IPS DF 6.9 (cell line): ENCODE measurements around the gene FGF12.
"Not testable (repeated sequence)": the region's sequence is repeated elsewhere in the genome, so short reads cannot be mapped to it uniquely, and the experiment has no call there.

Experiments
- DNase-seq: peaks from one replicate; pipeline ENCODE4 v3.0.0-alpha.2; 2013; ENCODE audit warnings: low read depth, low spot score
- H3K27ac ChIP-seq: one replicate; pipeline ENCODE4 v1.5.1; 2013; ENCODE audit warnings: low read length, control low read depth
- H3K27me3 ChIP-seq: 2 replicates; pipeline ENCODE4 v1.6.1; 2013; ENCODE audit warnings: mild to moderate bottlenecking, low read length; ENCODE audit not compliant: control insufficient read depth, insufficient read depth
- H3K36me3 ChIP-seq: 2 replicates; pipeline ENCODE4 v1.6.1; 2013; ENCODE audit warnings: low read length; ENCODE audit not compliant: control insufficient read depth, insufficient read depth
- H3K4me1 ChIP-seq: 2 replicates; pipeline ENCODE4 v1.6.1; 2013; ENCODE audit warnings: low read length; ENCODE audit not compliant: control insufficient read depth, insufficient read depth
- H3K4me3 ChIP-seq: 2 replicates; pipeline ENCODE4 v1.5.1; 2013; ENCODE audit warnings: mild to moderate bottlenecking, low read length
- H3K9me3 ChIP-seq: 2 replicates; pipeline ENCODE4 v1.6.1; 2013; ENCODE audit warnings: low read length, inconsistent platforms; ENCODE audit not compliant: control insufficient read depth, insufficient read depth
- WGBS: extraction: QIAGEN DNeasy Blood & Tissue Kit; methylation state at CpG from one replicate; pipeline ENCODE4 v1.1.7; 2013; ENCODE audit warnings: mixed read lengths, missing lambda C conversion rate; ENCODE audit not compliant: insufficient read length, insufficient coverage; 5-methylcytosine and 5-hydroxymethylcytosine counted together

The FGF12 gene

DNA sequence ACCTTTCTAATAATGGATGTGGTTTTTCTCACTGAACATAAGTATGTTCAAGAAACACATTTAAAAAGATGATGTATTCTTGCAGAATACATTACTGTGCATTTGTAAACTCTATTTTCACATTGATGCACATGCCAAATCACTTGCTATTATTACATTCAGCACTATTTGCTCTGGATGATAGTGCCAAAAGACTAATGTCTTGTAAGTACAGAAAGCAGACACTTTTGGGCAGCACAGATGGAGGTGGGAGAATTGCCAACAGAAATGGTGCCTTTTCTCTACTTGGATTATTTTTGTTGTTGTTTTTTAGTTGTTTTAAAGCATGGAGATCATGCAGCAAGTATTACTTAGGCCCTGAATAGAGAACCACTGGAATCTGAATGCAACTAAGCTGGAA lies 10.2 kb upstream of the FGF12 start:
- H3K4me1 ChIP-seq: peaks cover 2% of the 10 kb centered on the region; the same call in 1 of the 2 replicates

DNA sequence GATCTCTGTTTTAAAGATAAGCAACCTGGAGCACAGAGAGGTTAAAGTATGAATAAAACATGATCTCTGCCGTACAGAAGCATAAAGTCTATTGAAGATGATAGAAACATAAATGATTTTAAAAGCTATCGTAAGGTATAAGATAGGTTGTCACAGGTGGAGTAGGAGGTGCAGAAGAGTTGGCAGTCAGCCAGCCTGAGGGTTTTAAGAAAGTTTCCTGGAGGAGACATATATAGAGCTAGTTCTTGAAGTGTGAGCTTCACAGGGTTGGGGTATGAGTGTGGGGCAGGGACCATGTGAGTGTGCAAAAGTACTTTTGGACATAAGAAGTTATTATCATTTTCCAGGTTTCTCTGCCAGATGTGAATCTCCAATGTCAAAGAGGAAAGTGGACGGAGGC lies 3.9 kb upstream of the FGF12 start:
- H3K4me1 ChIP-seq: no peaks in the 10 kb centered on the region
- no peak overlapping the region for H3K27ac ChIP-seq
- H3K4me3 ChIP-seq: no peak overlapping the region
- H3K27me3 ChIP-seq: no peaks in the 10 kb centered on the region
- no peaks in the 10 kb centered on the region for H3K9me3 ChIP-seq
- no CpG with 5 or more reads among the region's 3 CpGs for WGBS
- DNase-seq: no peak
- no peaks in the 10 kb centered on the region for H3K36me3 ChIP-seq

More for the DNA sequence above, 10.2 kb upstream of the FGF12 start:
- Histone ChIP-seq H3K36me3 (no peaks in the 10 kb centered on the region), H3K4me3 (no peak overlapping the region), H3K27ac (no peak overlapping the region), H3K9me3 (no peaks in the 10 kb centered on the region), H3K27me3 (no peaks in the 10 kb centered on the region)
- DNase-seq: no peak

DNA sequence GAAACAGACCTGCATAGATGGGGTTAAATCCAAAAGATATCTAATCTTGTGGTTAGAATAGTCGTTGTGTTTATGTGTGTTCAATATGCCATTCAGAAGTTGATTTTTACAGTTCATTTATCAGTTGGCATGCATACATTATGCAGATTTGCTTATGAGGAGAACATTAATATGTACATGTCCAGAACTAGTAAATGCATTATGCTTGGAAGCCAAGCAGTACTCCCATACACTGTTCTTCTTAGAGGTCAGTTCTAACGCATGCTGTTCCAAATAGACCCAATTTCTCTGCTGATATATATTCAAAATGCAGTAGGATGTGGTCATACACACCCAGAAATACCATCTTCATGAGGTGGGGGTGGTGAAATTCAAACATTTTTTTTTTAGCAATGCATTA lies 956 bp downstream of the FGF12 start:
- Histone ChIP-seq H3K9me3 (no peaks in the 10 kb centered on the region), H3K4me3 (no peak overlapping the region), H3K27ac (no peak overlapping the region), H3K27me3 (no peaks in the 10 kb centered on the region), H3K4me1 (no peaks in the 10 kb centered on the region), H3K36me3 (no peaks in the 10 kb centered on the region)
- DNase-seq: no peak
- WGBS: no CpG with 5 or more reads among the region's 2 CpGs

DNA sequence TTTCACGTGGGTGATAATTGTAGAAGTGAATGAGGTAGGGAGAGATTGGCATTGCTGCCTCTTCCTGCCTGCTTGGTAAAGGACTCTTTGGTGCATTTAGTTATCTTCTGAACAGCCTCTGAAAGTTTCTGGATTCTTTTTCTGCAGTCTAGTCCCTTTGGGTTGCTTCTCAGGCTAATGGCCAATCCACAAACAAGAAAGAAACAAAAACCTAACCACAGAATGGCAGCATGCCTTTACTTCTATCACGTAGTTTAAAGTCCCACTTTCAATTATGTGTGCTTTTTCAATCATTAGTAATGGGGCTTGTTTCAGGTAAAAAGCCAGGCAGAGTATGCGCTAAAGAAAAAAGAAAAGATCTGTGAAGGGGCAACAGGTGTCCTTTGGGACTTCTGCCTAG lies 7.4 kb downstream of the FGF12 start:
- Histone ChIP-seq H3K36me3 (no peaks in the 10 kb centered on the region), H3K4me3 (no peak overlapping the region), H3K9me3 (no peaks in the 10 kb centered on the region), H3K27ac (no peak overlapping the region), H3K4me1 (no peaks in the 10 kb centered on the region; the same call in 1 of the 2 replicates), H3K27me3 (no peaks in the 10 kb centered on the region)
- WGBS: no CpG with 5 or more reads among the region's 3 CpGs
- no peak for DNase-seq

DNA sequence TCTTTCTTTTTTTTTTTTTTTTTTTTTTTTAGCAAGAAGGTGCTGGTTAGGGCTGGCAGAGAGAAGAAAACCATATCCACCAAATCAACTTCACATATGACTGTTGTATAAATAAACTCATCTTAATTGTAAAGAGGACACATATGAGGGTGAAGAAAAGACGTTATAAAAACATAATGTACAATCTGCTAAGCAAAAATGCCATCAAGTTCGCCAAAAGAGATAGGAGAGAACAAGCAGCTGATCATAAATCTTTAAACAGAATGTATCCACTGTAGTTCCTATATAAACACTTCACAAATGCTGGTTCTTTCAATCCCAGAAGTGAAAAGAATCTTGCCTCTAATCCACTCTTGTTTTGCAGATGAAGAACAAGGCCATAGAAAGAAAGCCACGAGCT lies 9.2 kb downstream of the FGF12 start:
- no peak overlapping the region for H3K27ac ChIP-seq
- H3K36me3 ChIP-seq: no peaks in the 10 kb centered on the region
- H3K4me1 ChIP-seq: no peaks in the 10 kb centered on the region; the same call in 1 of the 2 replicates
- no peaks in the 10 kb centered on the region for H3K27me3 ChIP-seq
- DNase-seq: no peak
- H3K9me3 ChIP-seq: no peaks in the 10 kb centered on the region
- H3K4me3 ChIP-seq: no peak overlapping the region
- no CpG with 5 or more reads among the region's 3 CpGs for WGBS

DNA sequence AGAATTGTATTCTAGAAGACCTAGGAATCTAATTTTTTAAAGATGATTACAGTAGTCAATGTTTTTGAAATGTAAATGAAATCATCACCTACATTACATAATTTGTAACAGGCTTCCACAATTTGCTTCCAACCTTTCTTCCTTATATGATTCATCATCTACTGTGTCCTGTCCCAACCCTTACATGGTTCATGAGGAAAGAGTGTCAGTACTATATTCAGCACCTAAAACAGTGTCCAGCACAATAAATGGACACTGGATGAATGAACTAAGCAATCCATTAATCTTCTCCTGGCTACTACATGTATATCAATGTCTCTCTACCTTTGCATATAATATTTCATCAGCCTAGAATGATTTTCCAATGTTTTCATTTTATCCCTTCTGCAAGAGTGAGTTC lies 12.2 kb downstream of the FGF12 start:
- Histone ChIP-seq H3K9me3 (no peaks in the 10 kb centered on the region), H3K27ac (no peak overlapping the region)

DNA sequence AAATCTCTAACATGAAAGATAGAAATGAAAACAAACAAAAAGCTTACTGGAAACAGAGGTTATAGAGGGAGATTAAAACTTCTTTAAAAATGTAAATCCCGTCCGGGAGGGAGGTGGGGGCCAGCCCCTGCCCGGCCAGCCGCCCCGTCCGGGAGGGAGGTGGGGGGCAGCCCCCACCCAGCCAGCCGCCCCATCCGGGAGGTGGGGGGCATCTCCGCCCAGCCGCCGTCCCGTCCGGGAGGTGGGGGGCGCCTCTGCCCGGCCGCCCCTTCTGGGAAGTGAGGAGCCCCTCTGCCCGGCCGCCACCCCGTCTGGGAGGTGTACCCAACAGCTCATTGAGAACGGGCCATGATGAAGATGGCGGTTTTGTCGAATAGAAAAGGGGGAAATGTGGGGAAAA lies 16.2 kb downstream of the FGF12 start:
- not testable (repeated sequence) for H3K27me3 ChIP-seq, H3K4me1 ChIP-seq, H3K27ac ChIP-seq, DNase-seq, H3K9me3 ChIP-seq, H3K4me3 ChIP-seq, H3K36me3 ChIP-seq
- WGBS: no CpG with 5 or more reads among the region's 22 CpGs

More for the DNA sequence above, 12.2 kb downstream of the FGF12 start:
- no peak for DNase-seq
- H3K36me3 ChIP-seq: no peaks in the 10 kb centered on the region
- H3K4me1 ChIP-seq: no peaks in the 10 kb centered on the region; the same call in 1 of the 2 replicates
- H3K27me3 ChIP-seq: no peaks in the 10 kb centered on the region
- H3K4me3 ChIP-seq: no peak overlapping the region

DNA sequence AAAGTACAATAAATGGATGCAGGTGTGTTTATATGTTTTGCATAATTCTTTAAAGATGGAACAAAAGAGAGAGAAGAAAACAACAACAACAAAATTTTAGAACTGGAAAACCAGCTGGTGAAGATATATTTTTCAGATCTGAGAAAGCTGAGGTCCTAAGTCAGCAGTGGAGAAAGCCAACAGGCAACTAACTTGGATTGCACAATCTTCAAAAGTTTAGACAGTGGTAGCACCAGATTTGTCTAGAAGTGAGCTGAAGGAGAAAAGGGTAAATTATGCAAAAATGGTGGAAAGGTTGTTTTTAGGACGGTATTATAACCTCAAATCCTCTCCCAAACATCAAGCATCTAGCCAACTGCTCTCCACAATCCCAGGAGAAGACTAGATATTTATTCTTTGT lies 17.0 kb downstream of the FGF12 start:
- Histone ChIP-seq H3K9me3 (no peaks in the 10 kb centered on the region), H3K36me3 (no peaks in the 10 kb centered on the region)
- WGBS: no CpG with 5 or more reads among the region's 1 CpG

DNA sequence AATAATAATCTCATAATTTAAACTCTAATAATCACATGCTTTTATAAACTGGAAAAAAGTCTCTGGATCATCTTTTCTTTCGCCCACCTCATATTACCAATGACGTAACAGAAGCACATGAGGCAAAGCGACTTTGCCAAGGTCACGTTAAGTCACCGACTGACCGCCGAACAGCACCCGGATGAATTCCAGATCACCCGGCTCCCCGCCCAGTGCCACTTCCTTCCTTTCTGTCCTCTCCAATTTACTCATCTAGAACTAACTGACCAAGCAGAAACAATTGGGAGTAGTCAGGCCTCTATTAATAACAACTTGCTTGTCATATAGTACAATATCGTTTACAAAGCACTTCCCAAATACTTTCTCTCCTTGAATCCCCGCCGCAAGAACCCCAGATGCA lies 21.1 kb downstream of the FGF12 start:
- H3K27me3 ChIP-seq: no peaks in the 10 kb centered on the region
- no CpG with 5 or more reads among the region's 13 CpGs for WGBS
- no peaks in the 10 kb centered on the region for H3K9me3 ChIP-seq
- H3K27ac ChIP-seq: no peak overlapping the region
- H3K4me1 ChIP-seq: no peaks in the 10 kb centered on the region
- no peak overlapping the region for H3K4me3 ChIP-seq
- DNase-seq: no peak
- H3K36me3 ChIP-seq: no peaks in the 10 kb centered on the region

More for the DNA sequence above, 17.0 kb downstream of the FGF12 start:
- no peak overlapping the region for H3K4me3 ChIP-seq
- no peak overlapping the region for H3K27ac ChIP-seq
- H3K4me1 ChIP-seq: no peaks in the 10 kb centered on the region
- H3K27me3 ChIP-seq: no peaks in the 10 kb centered on the region
- DNase-seq: no peak

DNA sequence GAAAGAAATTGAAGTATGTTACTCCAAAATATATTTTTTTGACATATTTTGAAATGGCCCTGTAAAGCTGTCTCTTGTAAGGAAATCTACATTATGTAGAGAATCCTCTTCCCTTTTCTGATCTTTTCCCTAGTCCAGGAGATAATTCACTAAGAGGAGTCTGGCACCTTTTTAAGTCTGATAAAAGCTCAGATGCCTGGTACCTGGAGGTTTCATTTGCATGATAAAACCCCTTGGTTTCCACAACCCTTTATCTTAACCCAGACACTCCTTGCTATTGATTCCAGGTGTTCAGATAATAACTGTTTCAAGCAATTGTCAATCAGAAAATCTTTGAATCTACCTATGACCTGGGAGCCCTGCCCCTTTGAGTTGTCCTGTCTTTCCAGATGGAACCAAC lies 26.5 kb downstream of the FGF12 start:
- Histone ChIP-seq H3K4me3 (no peak overlapping the region), H3K4me1 (no peaks in the 10 kb centered on the region), H3K9me3 (no peaks in the 10 kb centered on the region), H3K36me3 (no peaks in the 10 kb centered on the region), H3K27ac (no peak overlapping the region), H3K27me3 (no peaks in the 10 kb centered on the region)
- no peak for DNase-seq

DNA sequence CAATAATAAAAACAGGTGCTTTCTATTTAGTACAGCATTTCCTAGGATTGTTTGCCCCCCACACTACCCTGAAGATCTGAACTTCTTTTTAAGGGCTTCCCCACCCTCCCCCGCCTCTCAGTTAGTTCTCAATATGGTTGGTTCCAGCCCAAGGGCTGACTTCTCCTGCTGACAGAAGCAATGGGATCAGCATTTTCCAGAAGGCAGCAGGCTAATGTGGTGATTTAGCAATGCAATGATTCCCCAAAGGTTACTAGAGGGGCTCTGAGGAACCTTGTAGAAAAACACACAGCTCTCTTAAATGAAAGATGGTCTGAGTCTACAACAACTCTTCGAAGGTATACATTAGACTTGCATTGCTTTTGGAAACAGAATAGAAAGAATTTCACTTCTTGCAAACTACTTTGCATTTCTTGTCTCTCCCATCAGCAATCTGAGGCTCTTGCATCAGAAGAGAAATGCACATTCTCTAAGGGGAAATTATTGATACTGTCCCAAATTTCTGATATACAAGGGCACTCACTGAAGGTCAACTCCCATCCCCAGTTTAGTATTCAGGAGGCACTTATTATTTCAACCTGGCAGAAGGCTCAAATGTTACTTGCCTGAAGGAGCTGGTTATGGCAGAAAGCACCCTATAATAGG lies 30.3 kb downstream of the FGF12 start:
- no peaks in the 10 kb centered on the region for H3K4me1 ChIP-seq
- no peaks in the 10 kb centered on the region for H3K36me3 ChIP-seq
- WGBS: no CpG with 5 or more reads among the region's 2 CpGs
- H3K27me3 ChIP-seq: no peaks in the 10 kb centered on the region
- H3K9me3 ChIP-seq: no peaks in the 10 kb centered on the region
- DNase-seq: no peak
- H3K4me3 ChIP-seq: no peak overlapping the region
- H3K27ac ChIP-seq: no peak overlapping the region
